Gastrocnemius medialis (tissue), 4 donors: ENCODE results near the gene LRRC3. TPM values are rescaled to one million over a fixed set of nuclear protein-coding genes. Genes with fewer than 3 reads are reported as not detected.

Experiments used
- ATAC-seq, 2 donors: fragments of 150-250 bp; one replicate each; pipeline ENCODE4 v1.9.1; 2016
- DNase-seq, 2 donors: peaks; one replicate each; pipeline ENCODE4 v3.0.0-alpha.2; 2019
- H3K27ac ChIP-seq, 4 donors: fragments of 200-600 bp; sonication (generic); 1 replicate in 1 of 4; 2 replicates in 3 of 4; pipeline ENCODE4 v1.5.1; 2016 to 2018; ENCODE audit warnings: mild to moderate bottlenecking in 2 of 4, moderate library complexity in 1 of 4
- H3K27me3 ChIP-seq, 3 donors: fragments of 200-600 bp; sonication (generic) in 2 of 3; 1 replicate in 1 of 3; 2 replicates in 2 of 3; pipeline versions ENCODE4 v1.5.1 to v1.6.0; 2016 to 2019; ENCODE audit warnings: mild to moderate bottlenecking in 1 of 3, moderate library complexity in 1 of 3
- H3K36me3 ChIP-seq, 2 donors: fragments of 200-600 bp; sonication (generic) in 1 of 2; one replicate each; pipeline ENCODE4 v1.5.1; 2017 to 2018
- H3K4me1 ChIP-seq, 2 donors: fragments of 200-600 bp; sonication (generic) in 1 of 2; one replicate each; pipeline ENCODE4 v1.5.1; 2016 to 2017; ENCODE audit warnings: mild to moderate bottlenecking in 2 of 2
- H3K4me3 ChIP-seq, 4 donors: fragments of 200-600 bp; sonication (generic) in 3 of 4; 1 replicate in 1 of 4; 2 replicates in 3 of 4; pipeline ENCODE4 v1.5.1; 2016 to 2019; ENCODE audit warnings: mild to moderate bottlenecking in 2 of 4
- H3K9me3 ChIP-seq, 3 donors: fragments of 200-600 bp; sonication (generic) in 2 of 3; 1 replicate in 1 of 3; 2 replicates in 2 of 3; pipeline ENCODE4 v1.5.1; 2016 to 2019
- CTCF ChIP-seq, 5 experiments: fragments of 450-650 bp in 3 of 5; fragments of 200-600 bp in 2 of 5; sonication (generic) in 2 of 5; IDR thresholded peaks in 4 of 5; conservative IDR thresholded peaks in 1 of 5; 1 replicate in 4 of 5; 2 replicates in 1 of 5; pipeline ENCODE4 v1.5.1; 2016 to 2019; ENCODE audit warnings: antibody characterized with exemption in 5 of 5, mild to moderate bottlenecking in 3 of 5, moderate library complexity in 3 of 5
- POLR2A ChIP-seq, 2 donors: fragments of 450-650 bp; IDR thresholded peaks; one replicate each; pipeline ENCODE4 v1.6.1; 2017; ENCODE audit warnings: antibody characterized with exemption in 2 of 2, mild to moderate bottlenecking in 2 of 2, moderate library complexity in 2 of 2
- in situ Hi-C, 4 donors: fragments of 200-750 bp; cut with MboI; loops; one replicate each; pipeline versions ENCODE4 v1.15.0 to v1.8.0; 2017; ENCODE audit warnings: low sequenced_read_pairs in 4 of 4
- intact Hi-C: fragments of 100-400 bp; cut with DNase I; formaldehyde crosslinking; loops from one replicate; pipeline ENCODE4 v1.15.1; 2023; ENCODE audit warnings: low total_unique reads
- total RNA-seq, 4 donors: library from RNA; depleted of rRNA; stranded (reverse); fragments of >200 nt; gene quantifications; one replicate each; pipeline versions ENCODE4 v1.1.0 to v1.2.3, GENCODE V29; 2016

LRRC3 gene
- total RNA-seq, 4 donors from 2014 or later: 0.36 to 0.70 (median 0.55) TPM

GRCh38 chr21:44495611-44496563 lies 40.6 kb downstream of the LRRC3 start:
- Histone ChIP-seq H3K4me1 (no peaks in the 10 kb centered on the region), H3K27me3 (peaks cover 13 to 22% (median 18%) of the 10 kb centered on the region in 3 donors), H3K36me3 (no peaks in the 10 kb centered on the region), H3K4me3 (no peak overlapping the region), H3K27ac (no peak overlapping the region), H3K9me3 (no peaks in the 10 kb centered on the region)
- in situ Hi-C loops (no loop called here), intact Hi-C loops (no loop called here)
- ATAC-seq (no peak), DNase-seq (no peak)
- TF ChIP-seq CTCF (IDR thresholded peaks at IDR 0.05 in 4 of 5, conservative IDR thresholded peaks at IDR 0.05 in 1 of 5) (no peak), POLR2A (IDR thresholded peaks at IDR 0.05) (no peak)

- intact Hi-C loops: no loop called here
- no peak for ATAC-seq
Observed at GRCh38 chr21:44496564-44497550, 41.5 kb downstream of the LRRC3 start.

GRCh38 chr21:44497703-44498126 lies 42.4 kb downstream of the LRRC3 start:
- Histone ChIP-seq H3K36me3 (no peaks in the 10 kb centered on the region), H3K4me1 (no peaks in the 10 kb centered on the region)
- intact Hi-C loops: no loop called here

More at GRCh38 chr21:44496564-44497550, 41.5 kb downstream of the LRRC3 start:
- no peak overlapping the region for H3K4me3 ChIP-seq
- H3K27ac ChIP-seq: peak overlapping the region in 3 of 4 donors; percentile 31 to 50 (median 48)
- H3K4me1 ChIP-seq: no peaks in the 10 kb centered on the region
- H3K9me3 ChIP-seq: no peaks in the 10 kb centered on the region
- in situ Hi-C loops: no loop called here
- H3K27me3 ChIP-seq: peaks cover 13 to 22% (median 15%) of the 10 kb centered on the region in 3 donors
- TF ChIP-seq CTCF (IDR thresholded peaks at IDR 0.05 in 4 of 5, conservative IDR thresholded peaks at IDR 0.05 in 1 of 5): no peak
- TF ChIP-seq POLR2A (IDR thresholded peaks at IDR 0.05): no peak
- no peaks in the 10 kb centered on the region for H3K36me3 ChIP-seq
- no peak for DNase-seq

More at GRCh38 chr21:44497703-44498126, 42.4 kb downstream of the LRRC3 start:
- Histone ChIP-seq H3K9me3 (no peaks in the 10 kb centered on the region), H3K27me3 (peaks cover 13 to 22% (median 15%) of the 10 kb centered on the region in 3 donors), H3K4me3 (no peak overlapping the region), H3K27ac (peak overlapping the region in 1 of 4 donors; percentile 31)
- in situ Hi-C loops: no loop called here
- TF ChIP-seq POLR2A (IDR thresholded peaks at IDR 0.05): no peak
- TF ChIP-seq CTCF (IDR thresholded peaks at IDR 0.05 in 4 of 5, conservative IDR thresholded peaks at IDR 0.05 in 1 of 5): no peak
- DNase-seq: peak; percentile 14 to 39
- ATAC-seq: peak; percentile 60
